NCI-H345 treated with DMSO at 0.1 percent for 48 hours (cell line): ENCODE results near the gene NOS2.
"Not testable (repeated sequence)": the region's sequence is repeated elsewhere in the genome, so short reads cannot be mapped to it uniquely, and the experiment has no call there.

Experiments used
- DNase-seq: peaks from one replicate; lab custom pipeline; 2025; ENCODE audit not compliant: unreplicated experiment; lab: John Stamatoyannopoulos, UW

Gene NOS2

DNA sequence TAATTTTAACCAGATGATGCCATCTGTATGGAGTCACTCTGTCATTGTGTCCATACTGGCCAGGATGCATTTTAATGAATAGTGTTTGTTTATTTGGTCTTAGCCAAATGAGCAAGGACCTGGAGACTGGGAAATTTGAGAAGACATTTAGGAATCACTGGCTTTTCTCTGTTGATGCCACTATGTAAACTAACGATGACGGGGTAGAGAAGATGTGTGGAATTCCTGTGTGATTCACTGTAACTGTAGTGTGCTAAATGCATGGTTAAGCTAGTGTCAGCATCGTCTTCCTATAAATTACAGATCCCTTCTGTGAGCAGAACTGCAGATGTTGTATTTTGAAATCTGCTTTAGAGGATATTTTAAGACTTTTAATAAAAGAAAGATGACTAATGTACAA, 66.6 kb downstream of the NOS2 start:
- DNase-seq = no peak

DNA sequence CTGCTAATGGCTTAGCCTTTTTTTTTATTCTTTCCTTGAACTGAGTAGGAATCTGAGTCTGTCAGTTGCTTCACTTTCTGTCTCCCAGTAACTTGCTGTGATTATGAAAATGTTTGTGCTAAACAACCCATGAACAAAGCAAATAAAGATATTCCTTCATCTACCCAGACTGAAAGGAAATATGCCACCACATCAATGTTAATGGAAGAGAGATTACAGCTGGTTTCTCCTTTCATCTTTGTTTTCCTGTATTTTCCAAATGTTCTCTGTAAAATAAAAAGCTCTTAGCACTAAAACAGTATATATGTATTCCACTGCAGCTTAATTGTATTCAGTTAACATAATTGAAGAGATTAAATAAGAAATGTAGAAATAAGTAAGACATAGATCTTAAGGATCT, 67.6 kb downstream of the NOS2 start:
- not testable (repeated sequence) for DNase-seq

DNA sequence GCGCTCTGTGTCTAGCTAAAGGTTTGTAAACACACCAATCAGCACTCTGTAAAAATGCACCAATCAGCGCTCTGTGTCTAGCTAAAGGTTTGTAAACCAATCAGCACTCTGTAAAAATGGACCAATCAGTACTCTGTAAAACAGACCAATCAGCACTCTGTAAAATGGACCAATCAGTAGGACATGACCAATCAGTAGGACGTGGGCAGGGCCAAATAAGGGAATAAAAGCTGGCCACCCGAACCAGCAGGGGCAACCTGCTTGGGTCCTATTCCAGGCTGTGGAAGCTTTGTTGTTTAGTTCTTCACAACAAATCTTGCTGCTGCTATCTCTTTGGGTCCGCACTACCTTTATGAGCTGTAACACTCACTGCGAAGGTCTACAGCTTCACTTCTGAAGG, 74.3 kb downstream of the NOS2 start:
- not testable (repeated sequence) for DNase-seq

DNA sequence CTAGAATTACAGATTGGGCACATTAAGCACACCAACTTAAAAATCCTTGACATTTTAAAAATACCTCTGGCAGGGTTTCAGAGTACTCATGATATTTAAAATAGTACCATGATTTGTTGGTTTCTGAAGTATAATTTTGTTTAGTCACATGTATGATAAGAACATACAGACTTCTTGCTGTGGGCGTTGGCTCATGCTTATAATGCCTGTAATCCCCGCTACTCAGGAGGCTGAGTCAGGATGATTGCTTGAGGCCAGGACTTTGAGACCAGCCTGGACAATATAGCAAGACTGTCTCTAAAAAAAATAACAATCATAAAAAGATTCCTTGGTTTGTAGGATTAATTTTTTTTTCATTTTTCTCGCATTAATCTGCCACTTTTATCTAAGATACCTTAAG, 78.5 kb downstream of the NOS2 start:
- DNase-seq = no peak
